Gastrocnemius medialis (tissue), 4 donors: ENCODE data around the gene CUL2.

Experiments
- CTCF ChIP-seq, 5 experiments: fragments of 450-650 bp in 3 of 5; fragments of 200-600 bp in 2 of 5; sonication (generic) in 2 of 5; IDR thresholded peaks in 4 of 5; conservative IDR thresholded peaks in 1 of 5; 1 replicate in 4 of 5; 2 replicates in 1 of 5; pipeline ENCODE4 v1.5.1; 2016 to 2019; ENCODE audit warnings: antibody characterized with exemption in 5 of 5, mild to moderate bottlenecking in 3 of 5, moderate library complexity in 3 of 5
- POLR2A ChIP-seq, 2 donors: fragments of 450-650 bp; IDR thresholded peaks; one replicate each; pipeline ENCODE4 v1.6.1; 2017; ENCODE audit warnings: antibody characterized with exemption in 2 of 2, mild to moderate bottlenecking in 2 of 2, moderate library complexity in 2 of 2

- TF ChIP-seq CTCF (IDR thresholded peaks at IDR 0.05 in 4 of 5, conservative IDR thresholded peaks at IDR 0.05 in 1 of 5) (no peak), POLR2A (IDR thresholded peaks at IDR 0.05) (no peak)
These were observed 91.2 kb downstream of the CUL2 start for GRCh38 chr10:34998940-34999339.
